SKM-1 treated with dmso at 0.1 percent for 144 hours (cell line): Measurements from ENCODE around the gene CHST11.

ENCODE experiments used
- DNase-seq: peaks from one replicate; lab custom pipeline; 2025; ENCODE audit not compliant: unreplicated experiment; lab: John Stamatoyannopoulos, UW

The CHST11 gene

GRCh38 chr12:104624529-104624928 is 167.8 kb downstream of the CHST11 start:
- no peak for DNase-seq

GRCh38 chr12:104626069-104626837 is 169.5 kb downstream of the CHST11 start:
- DNase-seq: no peak

DNA sequence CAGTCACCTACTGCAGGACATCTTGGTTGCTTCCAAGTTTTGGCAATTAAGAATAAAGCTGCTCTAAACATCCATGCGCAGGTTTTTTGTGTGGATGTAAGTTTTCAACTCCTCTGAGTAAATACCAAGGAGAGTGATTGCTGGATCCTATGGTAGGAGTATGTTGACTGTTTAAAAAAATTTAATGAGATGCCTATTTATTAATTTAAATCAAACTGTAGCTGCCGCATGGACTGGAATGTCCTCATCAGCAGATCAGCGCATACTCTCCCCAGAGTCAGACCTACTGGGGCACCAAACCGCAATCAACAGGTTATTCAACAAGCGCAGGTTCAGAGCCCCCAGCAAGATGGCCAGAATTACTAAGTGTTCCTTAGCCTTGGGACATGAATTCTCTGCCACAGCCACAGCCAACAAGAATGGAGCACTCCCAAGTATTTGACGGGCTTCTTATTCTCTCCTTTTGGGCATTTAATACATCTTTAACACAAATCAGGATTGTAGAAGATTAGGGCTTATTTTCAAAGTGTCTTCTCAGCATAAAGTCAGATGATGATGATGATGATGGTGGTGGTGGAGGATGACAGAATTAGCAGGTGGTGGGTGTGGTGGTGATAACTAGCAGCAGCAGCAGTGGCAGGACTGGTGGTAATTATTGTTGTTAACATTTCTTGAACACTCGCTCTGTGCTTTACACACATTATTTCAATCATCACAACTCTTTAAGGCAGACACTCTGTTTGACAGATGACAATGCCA is 170.7 kb downstream of the CHST11 start:
- DNase-seq: no peak

- DNase-seq: no peak
Observed at GRCh38 chr12:104627990-104628830, 171.5 kb downstream of the CHST11 start.

- DNase-seq: no peak
Observed at GRCh38 chr12:104628831-104629135, 172.0 kb downstream of the CHST11 start.

GRCh38 chr12:104630230-104630670 is 173.5 kb downstream of the CHST11 start:
- no peak for DNase-seq

GRCh38 chr12:104631867-104632266 is 175.1 kb downstream of the CHST11 start:
- DNase-seq: no peak

GRCh38 chr12:104632724-104633201 is 176.0 kb downstream of the CHST11 start:
- no peak for DNase-seq

GRCh38 chr12:104634044-104634443 is 177.3 kb downstream of the CHST11 start:
- DNase-seq: no peak

- no peak for DNase-seq
Observed at GRCh38 chr12:104634852-104635251, 178.1 kb downstream of the CHST11 start.

DNA sequence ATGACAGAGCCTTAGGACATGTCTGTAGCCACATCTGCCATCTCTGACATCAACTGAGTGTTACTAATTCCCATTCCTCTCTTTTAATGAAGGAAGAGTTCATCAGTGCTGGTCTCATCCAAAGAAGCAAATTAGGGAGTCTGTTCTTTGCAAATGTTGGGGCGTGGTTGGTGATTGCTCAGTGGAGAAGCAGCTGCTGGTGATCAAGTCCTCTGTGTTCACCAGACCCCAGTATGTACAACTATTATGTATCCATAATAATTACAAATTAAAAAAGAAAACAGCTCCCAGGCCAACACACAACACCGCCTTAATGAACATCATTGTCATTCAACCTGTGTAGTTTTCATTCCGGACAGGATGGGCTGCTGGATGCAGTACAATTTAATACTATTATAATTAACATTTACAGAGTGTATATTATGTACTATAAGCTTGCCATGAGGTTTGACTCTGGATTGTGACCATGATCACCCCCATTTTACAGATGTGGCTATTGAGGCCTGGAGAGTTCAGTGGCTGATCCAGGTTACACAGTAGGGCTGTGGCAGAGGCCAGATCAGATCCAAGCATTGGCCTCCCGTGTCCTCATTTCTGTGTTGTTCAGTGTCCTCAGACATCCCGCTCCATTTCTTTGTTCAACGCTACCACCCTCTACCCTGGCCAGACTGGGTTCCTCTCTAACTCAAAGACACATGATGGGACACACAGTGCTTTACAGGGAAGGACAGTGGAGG is 179.0 kb downstream of the CHST11 start:
- no peak for DNase-seq

DNA sequence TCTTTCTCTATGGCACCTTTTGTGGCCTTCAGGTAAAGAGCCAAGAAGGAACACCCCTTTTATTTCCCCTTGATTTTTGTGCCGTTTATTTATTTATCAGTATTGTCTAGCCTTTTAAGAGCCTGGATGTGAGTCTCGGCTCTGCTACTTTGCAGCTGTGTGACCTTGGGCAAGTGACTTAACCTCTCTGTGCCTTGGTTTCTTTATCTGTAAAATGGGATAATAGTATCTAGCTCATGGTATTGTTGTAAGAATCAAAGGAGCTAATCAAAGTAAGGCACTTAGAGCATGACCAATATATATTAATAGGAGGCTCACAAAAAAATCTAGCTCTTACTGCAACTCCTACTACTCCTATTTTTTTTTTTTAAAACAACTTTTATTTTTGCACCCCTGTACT is 179.7 kb downstream of the CHST11 start:
- no peak for DNase-seq

DNA sequence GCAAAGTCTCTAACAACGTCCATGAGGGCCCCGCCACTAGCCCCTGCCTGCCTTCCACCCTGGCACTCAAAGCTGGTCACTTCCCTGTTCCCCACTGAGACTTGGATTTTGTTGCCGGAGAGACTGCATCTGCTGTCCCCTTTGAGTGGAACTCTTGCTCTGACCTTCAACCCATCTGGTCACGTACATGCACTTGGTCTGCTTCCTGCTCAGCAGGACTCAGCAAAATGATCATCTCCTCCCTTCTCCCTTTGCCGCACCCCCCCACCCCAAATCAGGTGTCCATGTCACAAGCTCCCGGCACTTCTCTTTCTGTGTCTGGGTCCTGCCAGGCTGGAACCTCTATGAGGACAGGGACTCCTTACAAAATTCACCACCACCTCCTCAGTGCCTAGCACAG is 180.9 kb downstream of the CHST11 start:
- no peak for DNase-seq

DNA sequence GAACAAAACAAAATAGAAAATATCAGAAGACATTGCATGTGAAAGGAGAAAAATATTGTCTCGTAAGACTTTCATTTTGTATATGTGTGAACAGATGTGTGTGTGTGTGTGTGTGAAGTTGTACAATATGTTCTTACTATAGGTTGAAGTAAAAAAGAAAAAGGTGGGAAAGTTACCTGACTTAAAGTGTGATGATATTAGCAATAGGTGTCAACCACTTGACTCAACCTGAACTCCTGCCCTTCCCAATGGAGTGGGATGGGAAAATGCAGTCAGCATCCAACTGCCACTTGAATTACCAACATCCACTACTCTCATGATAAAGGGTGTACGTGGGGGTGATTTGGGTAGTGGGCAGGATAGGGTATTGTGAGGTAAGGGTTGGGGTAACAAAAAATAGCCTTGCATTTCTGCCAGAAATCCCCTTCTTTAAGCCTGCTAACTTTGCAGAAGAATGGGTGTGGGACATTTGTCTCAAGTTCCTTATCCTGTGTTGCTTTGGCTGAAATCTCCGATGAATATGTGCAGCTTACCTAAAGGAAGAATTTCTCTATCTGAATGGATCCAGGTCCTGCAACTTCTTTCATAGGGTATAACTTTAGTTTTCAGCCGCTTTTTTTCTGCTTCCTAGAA is 181.6 kb downstream of the CHST11 start:
- no peak for DNase-seq

- no peak for DNase-seq
Observed at GRCh38 chr12:104638851-104639240, 182.1 kb downstream of the CHST11 start.

GRCh38 chr12:104640956-104641355 is 184.2 kb downstream of the CHST11 start:
- DNase-seq: no peak

DNA sequence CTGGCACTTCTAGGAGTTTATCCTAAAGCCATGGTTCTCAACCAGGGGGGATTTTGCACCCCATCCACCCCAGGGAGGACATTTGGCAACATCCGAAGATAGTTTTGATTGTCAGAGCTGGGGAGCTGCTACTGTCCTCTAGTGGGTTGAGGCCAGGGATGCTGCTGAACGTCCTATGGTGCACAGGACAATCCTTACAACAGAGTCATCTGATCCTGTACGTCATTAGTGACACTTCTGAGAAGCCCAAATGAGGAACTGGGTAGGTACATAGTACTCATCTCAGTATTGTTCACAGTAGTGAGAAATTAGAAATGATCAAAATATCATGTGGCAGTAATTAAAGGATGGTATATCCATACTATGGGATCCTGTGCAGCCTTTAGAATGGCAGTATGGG is 185.1 kb downstream of the CHST11 start:
- no peak for DNase-seq

DNA sequence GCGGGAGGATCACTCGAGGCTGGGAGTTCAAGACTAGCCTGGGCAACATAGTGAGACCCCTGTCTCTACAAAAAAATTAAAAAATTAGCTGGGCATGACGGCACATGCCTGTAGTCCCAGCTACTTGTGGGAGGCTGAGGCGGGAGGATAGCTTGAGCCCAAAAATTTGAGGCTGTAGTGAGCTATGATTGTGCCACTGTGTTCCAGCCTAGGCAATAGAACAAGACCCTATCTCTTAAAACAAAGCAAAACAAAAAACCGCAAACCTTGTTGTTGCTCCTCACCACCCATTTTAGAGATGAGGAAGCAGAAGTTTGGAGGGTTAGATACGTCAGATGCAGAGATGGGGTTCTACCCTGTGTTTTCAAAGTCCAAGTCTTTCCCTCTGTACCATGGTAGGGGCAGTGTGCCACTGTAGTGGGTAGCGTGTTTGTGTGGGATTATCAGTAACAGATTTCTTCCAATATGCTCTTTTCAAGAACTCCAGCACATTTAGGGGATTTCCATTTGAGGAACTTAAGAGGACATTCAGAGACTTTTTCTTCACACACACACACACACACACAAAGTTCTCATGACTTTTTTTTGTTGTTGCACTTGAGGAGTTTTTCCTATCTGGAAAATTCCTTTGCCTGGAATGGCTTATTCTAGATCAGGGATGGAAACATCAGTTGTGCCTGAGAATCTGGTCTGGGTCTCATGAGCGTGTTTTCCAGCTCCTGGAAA is 186.5 kb downstream of the CHST11 start:
- no peak for DNase-seq

GRCh38 chr12:104643819-104644669 is 187.3 kb downstream of the CHST11 start:
- no peak for DNase-seq
